Omental fat pad (tissue), 4 donors: ENCODE measurements around the gene BGN. TPM values are rescaled to one million over a fixed set of nuclear protein-coding genes. Genes with fewer than 3 reads are reported as not detected.

Source experiments
- ATAC-seq: fragments of 150-250 bp; one replicate; pipeline ENCODE4 v1.9.1; 2016; ENCODE audit warnings: mild to moderate bottlenecking, moderate library complexity; ENCODE audit not compliant: low FRiP score
- DNase-seq: peaks from one replicate; pipeline ENCODE4 v3.0.0-alpha.2; 2019; ENCODE audit warnings: low spot score
- total RNA-seq, 4 donors: library from RNA; depleted of rRNA; stranded (reverse); fragments of >200 nt; gene quantifications; one replicate each; pipeline ENCODE4 v1.1.0, GENCODE V29; 2016
- TF ChIP-seq, protein P1 (sequence below), 3 donors: fragments of 450-650 bp; IDR thresholded peaks; one replicate each; pipeline ENCODE4 v1.5.1; 2016 to 2017; ENCODE audit warnings: antibody characterized with exemption in 3 of 3, mild to moderate bottlenecking in 3 of 3, moderate library complexity in 2 of 3

Gene BGN
- total RNA-seq, 4 donors from 2014 or later, result 14.9 to 40.2 (median 18.6) TPM

DNA sequence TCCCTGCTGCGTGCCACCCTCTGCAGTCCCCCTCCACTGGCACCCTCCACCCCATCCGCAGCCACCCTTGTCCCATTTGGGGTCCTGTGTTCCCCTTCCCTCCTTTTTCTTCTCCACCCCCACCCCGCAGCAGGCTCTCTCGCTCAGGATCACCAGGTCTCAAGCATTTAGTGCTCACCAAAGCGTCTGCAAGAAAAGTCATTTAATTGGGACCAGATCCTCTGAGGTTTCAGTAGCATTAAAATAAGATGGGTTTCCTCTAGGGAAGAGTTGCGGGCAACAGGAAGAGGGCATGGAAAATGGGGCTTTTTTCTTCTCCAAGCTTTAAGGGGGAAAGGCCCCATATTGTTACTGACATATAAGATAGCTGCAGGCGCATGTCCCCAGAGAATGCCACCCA, 19.5 kb upstream of the BGN start:
- TF ChIP-seq, protein P1, sequence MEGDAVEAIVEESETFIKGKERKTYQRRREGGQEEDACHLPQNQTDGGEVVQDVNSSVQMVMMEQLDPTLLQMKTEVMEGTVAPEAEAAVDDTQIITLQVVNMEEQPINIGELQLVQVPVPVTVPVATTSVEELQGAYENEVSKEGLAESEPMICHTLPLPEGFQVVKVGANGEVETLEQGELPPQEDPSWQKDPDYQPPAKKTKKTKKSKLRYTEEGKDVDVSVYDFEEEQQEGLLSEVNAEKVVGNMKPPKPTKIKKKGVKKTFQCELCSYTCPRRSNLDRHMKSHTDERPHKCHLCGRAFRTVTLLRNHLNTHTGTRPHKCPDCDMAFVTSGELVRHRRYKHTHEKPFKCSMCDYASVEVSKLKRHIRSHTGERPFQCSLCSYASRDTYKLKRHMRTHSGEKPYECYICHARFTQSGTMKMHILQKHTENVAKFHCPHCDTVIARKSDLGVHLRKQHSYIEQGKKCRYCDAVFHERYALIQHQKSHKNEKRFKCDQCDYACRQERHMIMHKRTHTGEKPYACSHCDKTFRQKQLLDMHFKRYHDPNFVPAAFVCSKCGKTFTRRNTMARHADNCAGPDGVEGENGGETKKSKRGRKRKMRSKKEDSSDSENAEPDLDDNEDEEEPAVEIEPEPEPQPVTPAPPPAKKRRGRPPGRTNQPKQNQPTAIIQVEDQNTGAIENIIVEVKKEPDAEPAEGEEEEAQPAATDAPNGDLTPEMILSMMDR (IDR thresholded peaks at IDR 0.05), result no peak
- ATAC-seq (no peak), DNase-seq (no peak)

DNA sequence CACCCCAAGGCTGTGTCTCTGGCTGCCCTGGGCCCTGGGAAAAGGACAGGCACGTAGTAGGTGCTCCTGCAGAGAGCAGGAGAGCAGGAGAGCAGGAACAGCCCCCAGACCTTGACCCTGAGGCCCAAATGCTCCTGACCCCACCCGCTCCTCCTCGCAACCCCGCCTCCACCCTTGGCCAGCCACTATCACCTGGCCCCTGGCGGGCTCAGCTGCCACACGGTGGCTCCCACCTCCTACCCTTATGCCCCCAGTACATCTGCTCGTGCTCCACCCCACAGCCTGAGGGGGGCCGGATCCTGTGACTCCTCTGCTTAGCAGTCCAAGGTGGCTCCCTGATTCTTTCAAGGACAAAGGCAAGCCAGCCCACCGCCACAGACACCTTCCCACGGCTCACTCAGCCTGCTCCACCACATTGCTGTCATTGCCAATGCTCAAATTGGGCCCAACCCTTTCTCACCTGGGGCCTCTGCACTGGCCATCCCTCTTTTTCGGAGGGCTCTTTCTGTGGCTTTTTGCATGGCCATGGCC, 19.0 kb upstream of the BGN start:
- no peak for DNase-seq
- ATAC-seq, result no peak
- TF ChIP-seq, protein P1 (IDR thresholded peaks at IDR 0.05), result no peak

DNA sequence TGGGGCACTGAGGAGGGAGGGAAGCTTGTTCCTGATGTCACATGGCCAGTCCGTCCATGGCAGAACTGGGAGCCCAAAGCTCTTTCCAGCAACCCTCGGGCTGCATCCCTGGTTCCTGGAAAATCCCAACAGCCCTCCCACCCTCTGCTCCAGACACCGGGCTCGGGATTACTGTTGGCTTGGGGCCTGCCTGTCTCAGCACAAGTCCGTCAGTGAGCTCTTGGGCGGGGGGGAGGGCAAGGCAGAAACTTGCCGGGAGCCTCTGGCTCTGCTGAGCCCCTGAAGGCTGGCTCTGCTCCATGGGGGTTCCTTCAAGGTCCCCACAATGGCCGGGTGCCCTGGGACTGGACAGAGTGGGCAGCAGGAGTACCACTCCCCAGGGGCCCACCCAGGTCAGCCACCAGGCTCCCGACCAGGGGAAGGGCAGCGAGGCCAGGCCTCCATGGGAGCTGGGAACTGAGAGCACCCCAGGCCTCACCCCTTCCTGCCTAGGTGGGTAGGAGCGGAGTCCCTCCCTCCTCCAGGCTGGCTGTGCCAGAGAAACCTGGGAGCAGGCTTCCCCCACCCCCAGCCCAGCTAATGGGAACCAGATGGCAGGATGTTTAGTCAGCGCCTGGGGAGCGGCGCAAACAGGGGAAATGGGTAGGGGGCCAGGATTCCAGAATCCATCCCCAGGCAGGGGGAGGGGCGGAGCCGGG, 18.0 kb upstream of the BGN start:
- ATAC-seq (no peak), DNase-seq (no peak)
- TF ChIP-seq, protein P1 (IDR thresholded peaks at IDR 0.05), result no peak

DNA sequence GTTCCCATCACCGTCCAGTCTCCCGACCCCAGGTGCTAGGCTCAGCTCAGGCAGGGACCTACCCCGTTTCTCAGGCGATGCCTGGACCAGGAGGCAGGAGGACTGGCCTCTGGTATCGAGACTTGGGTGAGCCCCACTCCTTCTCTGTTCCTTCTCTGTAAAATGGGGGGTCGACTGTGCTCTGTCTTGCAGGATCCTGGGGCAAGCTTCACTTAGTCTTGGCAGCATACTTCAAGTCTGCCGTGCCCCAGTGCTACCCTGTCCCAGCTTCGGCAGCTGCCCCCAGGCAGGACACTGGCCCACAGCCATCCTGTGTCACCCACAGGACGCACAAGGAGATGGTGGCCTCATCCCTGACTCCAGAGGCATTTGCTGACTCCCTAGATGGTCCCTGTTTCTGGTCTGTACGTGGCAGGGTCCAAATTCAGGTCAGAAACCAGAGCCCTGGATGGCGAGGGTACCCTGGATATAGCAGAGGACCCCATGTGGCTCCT, 17.4 kb upstream of the BGN start:
- DNase-seq (no peak), ATAC-seq (no peak)
- TF ChIP-seq, protein P1 (IDR thresholded peaks at IDR 0.05), result no peak

DNA sequence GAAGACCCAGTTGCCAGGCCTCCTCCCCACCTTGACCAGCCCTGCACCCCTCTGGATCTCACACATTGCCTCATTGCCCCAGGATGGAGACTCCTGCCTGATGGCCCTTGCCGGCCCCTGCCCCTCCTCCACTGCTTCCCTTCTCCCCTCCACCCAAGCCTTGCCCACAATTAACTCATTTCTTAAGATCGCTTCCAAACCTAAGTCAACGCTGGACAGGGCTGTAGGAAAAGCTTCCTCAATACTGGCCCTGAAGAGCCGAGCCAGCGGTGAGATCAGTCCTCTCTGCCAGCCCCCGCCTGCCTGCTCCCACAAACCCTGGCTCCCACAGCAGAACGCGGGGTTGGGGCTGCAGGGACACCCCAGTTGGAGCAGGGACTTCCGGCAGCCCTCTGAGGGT, 16.9 kb upstream of the BGN start:
- TF ChIP-seq, protein P1 (IDR thresholded peaks at IDR 0.05), result no peak
- DNase-seq, result no peak
- ATAC-seq, result no peak

DNA sequence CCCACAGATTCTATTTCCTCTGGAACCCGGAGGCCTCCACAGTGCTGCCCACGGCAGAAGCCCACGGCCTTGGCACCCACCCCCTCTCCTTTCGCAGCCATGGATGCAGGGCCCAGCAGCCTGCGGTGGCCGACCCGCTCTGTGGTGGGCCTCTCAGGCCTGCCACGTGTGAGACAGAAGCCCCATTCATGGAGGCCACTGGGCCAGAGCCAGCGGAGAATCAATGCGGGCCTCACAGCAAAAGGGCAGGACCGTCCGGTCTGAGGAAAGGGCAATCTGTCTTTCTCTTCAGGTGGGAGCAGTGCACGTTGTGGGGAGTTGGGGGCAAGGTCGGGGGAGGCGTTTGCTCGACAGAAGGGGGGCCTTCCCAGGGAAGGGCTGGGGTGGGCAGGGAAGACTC, 16.0 kb upstream of the BGN start:
- no peak for DNase-seq
- no peak for ATAC-seq
- TF ChIP-seq, protein P1 (IDR thresholded peaks at IDR 0.05), result no peak

DNA sequence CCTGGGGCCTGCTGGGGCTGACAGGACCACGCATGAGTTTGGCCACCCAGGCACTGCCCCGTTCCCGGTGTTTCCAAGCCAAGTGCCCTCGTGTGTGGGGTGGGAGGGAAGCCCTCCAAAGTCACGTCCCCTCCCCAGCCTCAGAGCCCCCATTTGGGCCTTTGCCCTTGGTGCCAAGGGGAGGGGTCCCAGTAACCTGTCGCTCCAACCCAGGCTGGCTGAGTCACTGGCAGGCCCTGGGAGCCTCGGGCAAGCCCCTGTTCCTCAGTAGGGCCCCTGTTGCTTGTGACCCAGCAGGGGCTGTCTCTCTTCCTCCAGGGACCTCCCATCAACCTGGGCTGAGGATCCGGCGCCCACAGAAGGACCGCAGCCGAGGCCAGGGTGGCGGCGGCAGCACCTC, 13.7 kb upstream of the BGN start:
- DNase-seq, result no peak
- ATAC-seq, result no peak
- TF ChIP-seq, protein P1 (IDR thresholded peaks at IDR 0.05), result no peak
